ENCODE measurements around the gene PAPPA2. TPM values are rescaled to one million over a fixed set of nuclear protein-coding genes. Genes with fewer than 3 reads are reported as not detected.

PAPPA2 gene
- total RNA-seq, 2 experiments from 2014 or later: 0.08 TPM

GRCh38 chr1:176691251-176692228 lies 228.6 kb downstream of the PAPPA2 start:
- Mint-ChIP-seq H3K36me3 (ENCODE audit: low read depth) (no peaks in the 10 kb centered on the region), H3K27me3 (no peaks in the 10 kb centered on the region), H3K27ac (no peak overlapping the region), H3K4me3 (no peak overlapping the region), H3K9me3 (no peaks in the 10 kb centered on the region), H3K4me1 (no peaks in the 10 kb centered on the region)
- ChIA-PET POLR2A (no interaction called here), CTCF (interaction anchor here (0.6 to 2.2 kb wide), 7 partner anchors 9 to 321 kb away, joined by 3 to 13 read pairs (median 4); no protein-coding TSS in a partner anchor)
- DNase-seq: no peak

GRCh38 chr1:176692431-176692830 lies 229.5 kb downstream of the PAPPA2 start:
- Mint-ChIP-seq H3K4me3 (no peak overlapping the region), H3K27me3 (no peaks in the 10 kb centered on the region)
- CTCF ChIA-PET: interaction anchor here (1.6 kb wide), 1 partner anchor 10 kb away, joined by 4 read pairs; no protein-coding TSS in a partner anchor

GRCh38 chr1:176692988-176693696 lies 230.2 kb downstream of the PAPPA2 start:
- Mint-ChIP-seq H3K27ac (no peak overlapping the region), H3K4me3 (no peak overlapping the region), H3K36me3 (ENCODE audit: low read depth) (no peaks in the 10 kb centered on the region), H3K27me3 (no peaks in the 10 kb centered on the region), H3K4me1 (no peaks in the 10 kb centered on the region), H3K9me3 (no peaks in the 10 kb centered on the region)
- CTCF ChIA-PET: no interaction called here
- POLR2A ChIA-PET: no interaction called here
- no peak for DNase-seq

More at GRCh38 chr1:176692431-176692830, 229.5 kb downstream of the PAPPA2 start:
- POLR2A ChIA-PET: no interaction called here
- Mint-ChIP-seq H3K4me1 (no peaks in the 10 kb centered on the region), H3K36me3 (ENCODE audit: low read depth) (no peaks in the 10 kb centered on the region), H3K9me3 (no peaks in the 10 kb centered on the region), H3K27ac (no peak overlapping the region)
- no peak for DNase-seq

GRCh38 chr1:176693697-176694329 lies 230.8 kb downstream of the PAPPA2 start:
- H3K4me3 Mint-ChIP-seq: no peak overlapping the region

GRCh38 chr1:176694713-176695112 lies 231.7 kb downstream of the PAPPA2 start:
- no peaks in the 10 kb centered on the region for H3K9me3 Mint-ChIP-seq
- H3K4me3 Mint-ChIP-seq: no peak overlapping the region
- H3K4me1 Mint-ChIP-seq: no peaks in the 10 kb centered on the region
- H3K27me3 Mint-ChIP-seq: no peaks in the 10 kb centered on the region
- ChIA-PET POLR2A (no interaction called here), CTCF (no interaction called here)
- no peak for DNase-seq
- H3K36me3 Mint-ChIP-seq (ENCODE audit: low read depth): no peaks in the 10 kb centered on the region
- H3K27ac Mint-ChIP-seq: no peak overlapping the region

More at GRCh38 chr1:176693697-176694329, 230.8 kb downstream of the PAPPA2 start:
- H3K36me3 Mint-ChIP-seq (ENCODE audit: low read depth): no peaks in the 10 kb centered on the region
- no peaks in the 10 kb centered on the region for H3K27me3 Mint-ChIP-seq
- H3K4me1 Mint-ChIP-seq: no peaks in the 10 kb centered on the region
- POLR2A ChIA-PET: no interaction called here
- CTCF ChIA-PET: no interaction called here
- DNase-seq: no peak
- H3K9me3 Mint-ChIP-seq: no peaks in the 10 kb centered on the region
- H3K27ac Mint-ChIP-seq: no peak overlapping the region

GRCh38 chr1:176696109-176696508 lies 233.1 kb downstream of the PAPPA2 start:
- Mint-ChIP-seq H3K4me3 (no peak overlapping the region), H3K9me3 (no peaks in the 10 kb centered on the region), H3K36me3 (ENCODE audit: low read depth) (no peaks in the 10 kb centered on the region), H3K27me3 (no peaks in the 10 kb centered on the region), H3K4me1 (no peaks in the 10 kb centered on the region), H3K27ac (no peak overlapping the region)
- no peak for DNase-seq
- ChIA-PET CTCF (no interaction called here), POLR2A (no interaction called here)

GRCh38 chr1:176696689-176697088 lies 233.7 kb downstream of the PAPPA2 start:
- Mint-ChIP-seq H3K9me3 (no peaks in the 10 kb centered on the region), H3K36me3 (ENCODE audit: low read depth) (no peaks in the 10 kb centered on the region)

GRCh38 chr1:176699821-176700220 lies 236.8 kb downstream of the PAPPA2 start:
- DNase-seq: no peak
- no peak overlapping the region for H3K4me3 Mint-ChIP-seq
- no peak overlapping the region for H3K27ac Mint-ChIP-seq
- ChIA-PET CTCF (no interaction called here), POLR2A (no interaction called here)
- H3K9me3 Mint-ChIP-seq: no peaks in the 10 kb centered on the region
- no peaks in the 10 kb centered on the region for H3K36me3 Mint-ChIP-seq (ENCODE audit: low read depth)
- H3K4me1 Mint-ChIP-seq: no peaks in the 10 kb centered on the region
- H3K27me3 Mint-ChIP-seq: no peaks in the 10 kb centered on the region

More at GRCh38 chr1:176696689-176697088, 233.7 kb downstream of the PAPPA2 start:
- POLR2A ChIA-PET: no interaction called here
- no peak for DNase-seq
- no peak overlapping the region for H3K4me3 Mint-ChIP-seq
- CTCF ChIA-PET: no interaction called here
- H3K27me3 Mint-ChIP-seq: no peaks in the 10 kb centered on the region
- H3K4me1 Mint-ChIP-seq: no peaks in the 10 kb centered on the region
- no peak overlapping the region for H3K27ac Mint-ChIP-seq

GRCh38 chr1:176701151-176701866 lies 238.3 kb downstream of the PAPPA2 start:
- no peaks in the 10 kb centered on the region for H3K9me3 Mint-ChIP-seq
- DNase-seq: no peak
- H3K36me3 Mint-ChIP-seq (ENCODE audit: low read depth): no peaks in the 10 kb centered on the region
- no peaks in the 10 kb centered on the region for H3K27me3 Mint-ChIP-seq
- H3K4me3 Mint-ChIP-seq: no peak overlapping the region
- no peaks in the 10 kb centered on the region for H3K4me1 Mint-ChIP-seq
- H3K27ac Mint-ChIP-seq: no peak overlapping the region
- ChIA-PET CTCF (interaction anchor here (1.8 kb wide), 1 partner anchor 9 kb away, joined by 4 read pairs; no protein-coding TSS in a partner anchor), POLR2A (no interaction called here)

- Mint-ChIP-seq H3K4me1 (no peaks in the 10 kb centered on the region), H3K27ac (no peak overlapping the region), H3K27me3 (no peaks in the 10 kb centered on the region), H3K9me3 (no peaks in the 10 kb centered on the region), H3K4me3 (no peak overlapping the region), H3K36me3 (ENCODE audit: low read depth) (no peaks in the 10 kb centered on the region)
- POLR2A ChIA-PET: no interaction called here
- CTCF ChIA-PET: interaction anchor here (1.8 kb wide), 1 partner anchor 11 kb away, joined by 4 read pairs; no protein-coding TSS in a partner anchor
- DNase-seq: no peak
These were observed 239.9 kb downstream of the PAPPA2 start for GRCh38 chr1:176702901-176703300.

- CTCF ChIA-PET: interaction anchor here (0.8 to 1.4 kb wide), 2 partner anchors 12 to 14 kb away, joined by 3 to 7 read pairs; no protein-coding TSS in a partner anchor
- H3K9me3 Mint-ChIP-seq: no peaks in the 10 kb centered on the region
- no peak for DNase-seq
- H3K4me1 Mint-ChIP-seq: no peaks in the 10 kb centered on the region
- H3K36me3 Mint-ChIP-seq (ENCODE audit: low read depth): no peaks in the 10 kb centered on the region
- no peak overlapping the region for H3K27ac Mint-ChIP-seq
- no peak overlapping the region for H3K4me3 Mint-ChIP-seq
- no peaks in the 10 kb centered on the region for H3K27me3 Mint-ChIP-seq
- POLR2A ChIA-PET: no interaction called here
These were observed 242.6 kb downstream of the PAPPA2 start for GRCh38 chr1:176705585-176705984.

GRCh38 chr1:176717066-176717750 lies 254.2 kb downstream of the PAPPA2 start:
- Mint-ChIP-seq H3K4me1 (no peaks in the 10 kb centered on the region), H3K36me3 (ENCODE audit: low read depth) (no peaks in the 10 kb centered on the region), H3K4me3 (no peak overlapping the region), H3K27me3 (no peaks in the 10 kb centered on the region), H3K9me3 (no peaks in the 10 kb centered on the region), H3K27ac (no peak overlapping the region)
- DNase-seq: no peak
- ChIA-PET POLR2A (no interaction called here), CTCF (no interaction called here)
